Measurements from ENCODE around the gene A4GNT.

Gene A4GNT

GRCh38 chr3:138078096-138078495, 54.1 kb downstream of the A4GNT start:
- no peak for DNase-seq

Measured in NCI-H510A treated with DMSO at 0.1 percent for 48 hours (cell line).